ENCODE results near the gene ATF1. TPM values are rescaled to one million over a fixed set of nuclear protein-coding genes. Genes with fewer than 3 reads are reported as not detected.

ATF1 gene
- total RNA-seq, 4 donors from 2014 or later = 16.8 to 24.9 (median 18.0) TPM

DNA sequence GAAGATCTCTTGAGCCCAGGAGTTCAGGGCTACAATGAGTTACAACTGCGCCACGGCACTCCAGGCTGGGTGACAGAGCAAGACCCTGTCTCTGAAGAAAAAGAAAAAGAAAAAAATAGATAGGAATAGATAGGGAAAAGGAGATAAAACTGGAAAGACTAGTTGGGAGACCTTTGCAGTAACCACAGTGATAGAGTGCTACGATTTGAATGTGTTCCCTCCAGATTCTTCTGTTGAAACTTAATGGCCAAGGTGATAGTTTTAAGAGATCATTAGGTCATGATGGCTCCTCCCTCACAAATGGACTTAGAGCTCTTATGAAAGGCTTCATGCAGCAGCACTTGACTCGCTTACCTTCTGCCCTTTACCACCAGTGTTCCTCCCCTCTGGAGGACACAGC lies 13.5 kb upstream of the ATF1 start:
- WGBS, 2 donors = 93% methylated on average over 4 of the region's 4 CpGs
- DNase-seq (ENCODE audit: low spot score in 2 of 2) = no peak
- H3K27ac ChIP-seq = no peak overlapping the region
- no peak overlapping the region for H3K4me3 ChIP-seq
- peaks cover 0 to 55% (median 4%) of the 10 kb centered on the region in 3 donors for H3K36me3 ChIP-seq
- H3K27me3 ChIP-seq = no peaks in the 10 kb centered on the region
- TF ChIP-seq EP300 (IDR thresholded peaks at IDR 0.05) = no peak
- TF ChIP-seq POLR2A (IDR thresholded peaks at IDR 0.05) = no peak
- TF ChIP-seq, protein P1, sequence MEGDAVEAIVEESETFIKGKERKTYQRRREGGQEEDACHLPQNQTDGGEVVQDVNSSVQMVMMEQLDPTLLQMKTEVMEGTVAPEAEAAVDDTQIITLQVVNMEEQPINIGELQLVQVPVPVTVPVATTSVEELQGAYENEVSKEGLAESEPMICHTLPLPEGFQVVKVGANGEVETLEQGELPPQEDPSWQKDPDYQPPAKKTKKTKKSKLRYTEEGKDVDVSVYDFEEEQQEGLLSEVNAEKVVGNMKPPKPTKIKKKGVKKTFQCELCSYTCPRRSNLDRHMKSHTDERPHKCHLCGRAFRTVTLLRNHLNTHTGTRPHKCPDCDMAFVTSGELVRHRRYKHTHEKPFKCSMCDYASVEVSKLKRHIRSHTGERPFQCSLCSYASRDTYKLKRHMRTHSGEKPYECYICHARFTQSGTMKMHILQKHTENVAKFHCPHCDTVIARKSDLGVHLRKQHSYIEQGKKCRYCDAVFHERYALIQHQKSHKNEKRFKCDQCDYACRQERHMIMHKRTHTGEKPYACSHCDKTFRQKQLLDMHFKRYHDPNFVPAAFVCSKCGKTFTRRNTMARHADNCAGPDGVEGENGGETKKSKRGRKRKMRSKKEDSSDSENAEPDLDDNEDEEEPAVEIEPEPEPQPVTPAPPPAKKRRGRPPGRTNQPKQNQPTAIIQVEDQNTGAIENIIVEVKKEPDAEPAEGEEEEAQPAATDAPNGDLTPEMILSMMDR (IDR thresholded peaks at IDR 0.05) = no peak
- H3K4me1 ChIP-seq = no peaks in the 10 kb centered on the region
- no peaks in the 10 kb centered on the region for H3K9me3 ChIP-seq

DNA sequence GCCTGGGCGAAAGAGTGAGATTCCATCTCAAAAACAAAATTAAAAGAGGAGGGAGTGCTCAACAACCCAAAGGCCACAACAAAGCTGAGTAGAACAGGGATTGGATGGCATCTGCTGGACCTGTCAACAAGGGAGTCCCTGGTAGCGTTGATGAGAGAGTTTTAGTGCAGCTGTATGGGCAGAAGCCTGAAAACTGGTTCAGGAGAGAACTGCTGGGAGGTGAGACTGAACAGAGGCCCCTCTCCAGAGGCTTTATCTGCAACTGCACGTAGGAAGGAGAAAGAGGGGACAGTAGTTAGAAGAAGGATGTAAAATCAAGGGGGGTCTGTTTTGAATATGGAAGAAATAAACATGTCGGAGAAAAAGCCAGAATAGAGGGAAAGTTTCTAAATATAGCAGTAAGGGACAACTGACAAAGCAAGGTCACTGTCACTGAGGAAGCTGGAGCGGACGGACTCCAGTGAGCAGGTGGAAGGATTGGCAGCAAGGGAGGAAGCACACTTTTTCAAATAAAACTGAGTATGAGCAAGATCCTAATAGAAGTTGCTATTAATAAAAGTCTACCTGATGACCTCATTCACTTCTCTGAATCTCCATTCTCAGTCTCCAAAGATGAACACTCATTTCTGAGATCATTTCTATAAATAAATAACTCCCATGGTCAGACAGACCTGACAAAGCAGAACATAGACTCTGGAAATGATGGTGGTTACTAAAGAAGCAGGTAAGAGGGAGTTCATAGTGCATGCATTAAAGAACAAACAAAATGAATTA lies 11.8 kb upstream of the ATF1 start:
- WGBS, 2 donors = 79 to 83% methylated on average over 6 of the region's 6 CpGs
- no peak overlapping the region for H3K27ac ChIP-seq

DNA sequence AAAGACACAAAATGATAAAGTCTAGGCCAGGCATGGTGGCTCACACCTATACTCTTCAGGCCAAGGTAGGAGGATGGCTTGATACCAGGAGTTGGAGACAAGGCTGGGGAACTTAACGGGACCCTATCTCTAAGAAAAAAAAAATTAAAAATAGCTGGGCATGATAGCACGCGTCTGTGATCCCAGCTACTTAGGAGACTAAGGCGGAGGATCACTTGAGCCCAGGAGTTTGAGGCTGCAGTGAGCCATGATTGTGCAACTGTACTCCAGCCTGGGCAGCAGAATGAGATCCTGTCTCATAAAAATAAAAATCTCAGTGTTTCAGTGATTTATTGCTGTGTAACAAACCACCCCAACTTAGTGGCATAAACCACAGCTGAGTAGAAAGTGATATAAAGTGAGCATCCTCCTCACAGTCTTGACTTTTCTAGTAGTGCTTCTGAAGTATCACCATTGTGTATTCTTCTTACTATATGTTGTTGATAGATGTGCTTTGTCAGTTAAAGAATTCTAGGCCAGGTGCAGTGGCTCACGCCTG lies 10.6 kb upstream of the ATF1 start:
- no peaks in the 10 kb centered on the region for H3K4me1 ChIP-seq
- no peaks in the 10 kb centered on the region for H3K27me3 ChIP-seq
- H3K9me3 ChIP-seq = no peaks in the 10 kb centered on the region
- no peak overlapping the region for H3K27ac ChIP-seq
- peaks cover 0 to 25% (median 0%) of the 10 kb centered on the region in 3 donors for H3K36me3 ChIP-seq
- H3K4me3 ChIP-seq = no peak overlapping the region
- TF ChIP-seq POLR2A (IDR thresholded peaks at IDR 0.05) (no peak), EP300 (IDR thresholded peaks at IDR 0.05) (no peak)
- TF ChIP-seq, protein P1 (IDR thresholded peaks at IDR 0.05) = no peak
- 94% methylated on average over 5 of the region's 5 CpGs for WGBS, 2 donors
- no peak for DNase-seq (ENCODE audit: low spot score in 2 of 2)

More for the DNA sequence above, 11.8 kb upstream of the ATF1 start:
- no peaks in the 10 kb centered on the region for H3K27me3 ChIP-seq
- no peaks in the 10 kb centered on the region for H3K9me3 ChIP-seq
- no peak overlapping the region for H3K4me3 ChIP-seq
- no peak for DNase-seq (ENCODE audit: low spot score in 2 of 2)
- H3K36me3 ChIP-seq = peaks cover 0 to 37% (median 0%) of the 10 kb centered on the region in 3 donors
- no peaks in the 10 kb centered on the region for H3K4me1 ChIP-seq
- TF ChIP-seq EP300 (IDR thresholded peaks at IDR 0.05) (no peak), POLR2A (IDR thresholded peaks at IDR 0.05) (no peak)
- TF ChIP-seq, protein P1 (IDR thresholded peaks at IDR 0.05) = no peak

DNA sequence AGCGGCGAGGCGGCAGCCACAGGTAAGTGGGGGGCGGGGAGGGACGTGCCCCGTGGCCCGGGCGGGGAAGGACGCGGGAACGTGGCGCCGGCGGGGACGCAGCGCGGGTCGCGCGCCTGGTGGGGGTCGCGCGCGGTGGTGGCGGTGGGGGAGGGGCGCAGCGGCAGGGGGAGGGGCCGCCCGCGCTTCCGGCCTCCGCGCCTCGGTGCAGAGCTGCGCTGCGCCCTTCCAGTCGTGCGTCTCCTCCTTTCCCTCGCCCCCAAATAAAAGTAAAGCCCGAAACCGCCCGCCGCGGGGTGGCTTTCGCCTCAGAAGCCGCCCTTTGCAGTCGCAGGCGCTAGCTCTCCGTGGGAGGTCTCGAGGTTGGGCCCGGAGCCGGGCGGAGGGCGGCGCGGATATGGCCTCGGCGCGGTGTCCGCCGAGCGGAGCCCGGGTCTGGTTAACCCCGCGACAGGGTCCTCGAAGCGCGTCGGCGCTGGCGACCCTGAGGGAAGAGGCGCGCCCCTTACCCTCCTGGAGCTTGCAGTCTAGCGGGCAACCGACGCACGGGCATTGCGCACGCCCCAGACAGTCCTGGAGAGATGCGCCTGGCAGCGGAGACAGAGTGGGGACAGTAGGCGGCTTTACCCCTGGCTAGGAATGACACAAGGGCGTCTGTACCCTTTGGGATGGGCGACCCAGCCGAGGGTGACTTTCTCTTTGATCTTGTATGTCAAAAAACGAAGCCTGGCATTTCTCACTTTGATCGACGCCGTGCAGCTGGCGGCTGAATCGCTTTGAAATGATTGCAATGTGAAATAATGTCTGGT lies 589 bp downstream of the ATF1 start:
- Histone ChIP-seq H3K4me1 (peaks cover 0 to 37% (median 17%) of the 10 kb centered on the region in 4 donors), H3K36me3 (no peaks in the 10 kb centered on the region), H3K4me3 (peak overlapping the region; percentile 52 to 99 (median 90)), H3K27me3 (no peaks in the 10 kb centered on the region), H3K27ac (peak overlapping the region; percentile 91 to 99 (median 98)), H3K9me3 (no peaks in the 10 kb centered on the region)
- 0% methylated on average over 27 to 47 of the region's 91 CpGs for WGBS, 2 donors
- TF ChIP-seq POLR2A (IDR thresholded peaks at IDR 0.05) = no peak
- TF ChIP-seq EP300 (IDR thresholded peaks at IDR 0.05) = no peak
- TF ChIP-seq, protein P1 (IDR thresholded peaks at IDR 0.05) = no peak
- DNase-seq (ENCODE audit: low spot score in 2 of 2) = peak in 1 of 2 donors; percentile 19
